Liver (tissue), 9 donors: ENCODE measurements around the gene TENM3. TPM values are rescaled to one million over a fixed set of nuclear protein-coding genes. Genes with fewer than 3 reads are reported as not detected.

ENCODE experiments used
- DNase-seq: peaks from one replicate; pipeline ENCODE4 v3.0.0-alpha.2; 2017; ENCODE audit warnings: low spot score
- H3K27ac ChIP-seq, 2 donors: one replicate each; pipeline ENCODE4 v1.7.0; 2013; ENCODE audit warnings: inconsistent platforms in 2 of 2, low read length in 2 of 2, control low read depth in 1 of 2, low read depth in 1 of 2, mild to moderate bottlenecking in 1 of 2
- H3K27me3 ChIP-seq, 4 donors: one replicate each; pipeline versions ENCODE4 v1.6.1 to v1.7.0; 2013; ENCODE audit warnings: low read length in 3 of 4, inconsistent platforms in 1 of 4, mild to moderate bottlenecking in 1 of 4, moderate library complexity in 1 of 4; ENCODE audit not compliant: control insufficient read depth in 4 of 4, insufficient read depth in 4 of 4
- H3K36me3 ChIP-seq, 4 donors: one replicate each; pipeline versions ENCODE4 v1.6.1 to v1.7.0; 2013; ENCODE audit warnings: low read length in 3 of 4, mild to moderate bottlenecking in 3 of 4, low read depth in 1 of 4, moderate library complexity in 1 of 4; ENCODE audit not compliant: control insufficient read depth in 4 of 4, insufficient read depth in 3 of 4
- H3K4me1 ChIP-seq, 4 donors: one replicate each; pipeline versions ENCODE4 v1.6.1 to v1.7.0; 2013; ENCODE audit warnings: low read length in 3 of 4, mild to moderate bottlenecking in 3 of 4, moderate library complexity in 1 of 4; ENCODE audit not compliant: control insufficient read depth in 4 of 4, insufficient read depth in 4 of 4
- H3K4me3 ChIP-seq, 3 donors: one replicate each; pipeline versions ENCODE4 v1.6.1 to v1.7.0; 2013; ENCODE audit warnings: low read length in 3 of 3, control low read depth in 1 of 3, low read depth in 1 of 3, mild to moderate bottlenecking in 1 of 3
- H3K9ac ChIP-seq, 2 donors: one replicate each; pipeline ENCODE4 v1.7.0; 2013; ENCODE audit warnings: low read length in 2 of 2, mild to moderate bottlenecking in 2 of 2, moderate library complexity in 2 of 2, control low read depth in 1 of 2, low read depth in 1 of 2
- H3K9me3 ChIP-seq, 4 donors: one replicate each; pipeline versions ENCODE4 v1.6.1 to v1.7.0; 2013; ENCODE audit warnings: low read length in 3 of 4; ENCODE audit not compliant: control insufficient read depth in 4 of 4
- EGR1 ChIP-seq, 2 donors: IDR thresholded peaks; 2 replicates each; pipeline ENCODE4 v1.6.1; 2016 to 2018; ENCODE audit warnings: antibody characterized with exemption in 2 of 2, low read depth in 2 of 2
- FOXA2 ChIP-seq: IDR thresholded peaks from 2 replicates; pipeline ENCODE4 v1.6.1; 2016; ENCODE audit warnings: antibody characterized with exemption
- GABPA ChIP-seq, 2 donors: IDR thresholded peaks in 1 of 2; conservative IDR thresholded peaks in 1 of 2; 2 replicates each; pipeline ENCODE4 v1.6.1; 2016; ENCODE audit warnings: antibody characterized with exemption in 2 of 2, mild to moderate bottlenecking in 1 of 2, moderate library complexity in 1 of 2
- HNF4G ChIP-seq: IDR thresholded peaks from 2 replicates; pipeline ENCODE4 v1.6.1; 2016; ENCODE audit warnings: antibody characterized with exemption
- JUND ChIP-seq, 2 donors: IDR thresholded peaks; 2 replicates each; pipeline ENCODE4 v1.6.1; 2016; ENCODE audit warnings: antibody characterized with exemption in 2 of 2
- NR2F2 ChIP-seq: IDR thresholded peaks from 2 replicates; pipeline ENCODE4 v1.6.1; 2016; ENCODE audit warnings: antibody characterized with exemption
- RAD21 ChIP-seq, 2 donors: IDR thresholded peaks; 2 replicates each; pipeline ENCODE4 v1.6.1; 2016; ENCODE audit warnings: antibody characterized with exemption in 2 of 2, mild to moderate bottlenecking in 2 of 2
- SP1 ChIP-seq: IDR thresholded peaks from 2 replicates; pipeline ENCODE4 v1.6.1; 2018; ENCODE audit warnings: antibody characterized with exemption, mild to moderate bottlenecking
- TAF1 ChIP-seq: conservative IDR thresholded peaks from 2 replicates; pipeline ENCODE4 v1.6.1; 2016; ENCODE audit warnings: antibody characterized with exemption, mild to moderate bottlenecking
- WGBS: extraction: QIAGEN DNeasy Blood & Tissue Kit; methylation state at CpG from one replicate; pipeline ENCODE4 v1.1.7; 2013; 5-methylcytosine and 5-hydroxymethylcytosine counted together
- polyA plus RNA-seq, 2 donors: library from polyadenylated mRNA; stranded (reverse) in 1 of 2; unstranded in 1 of 2; fragments of 200-250 nt in 1 of 2; fragments of >200 nt in 1 of 2; fragmentation: Nextera tagmentation in 1 of 2; extraction: Ambion mirVana in 1 of 2; gene quantifications; one replicate each; pipeline versions ENCODE4 v1.2.1 to v1.2.3, GENCODE V29; 2013 to 2015
- total RNA-seq, 2 donors: library from RNA; depleted of rRNA; stranded (reverse); fragments of >200 nt; gene quantifications; one replicate each; pipeline ENCODE4 v1.2.3, GENCODE V29; 2014
- TF ChIP-seq, protein P1 (sequence below): fragments of 150-350 bp; IDR thresholded peaks from 2 replicates; pipeline ENCODE4 v1.5.1; 2017; ENCODE audit warnings: improper control_type of control experiment, low read depth, low read length; ENCODE audit not compliant: missing input control
- TF ChIP-seq, protein P2 (sequence below): IDR thresholded peaks from 2 replicates; pipeline ENCODE4 v1.6.1; 2016; ENCODE audit warnings: antibody characterized with exemption
- TF ChIP-seq, protein P3 (sequence below): IDR thresholded peaks from 2 replicates; pipeline ENCODE4 v1.6.1; 2016; ENCODE audit warnings: antibody characterized with exemption
- TF ChIP-seq, protein P4 (sequence below): IDR thresholded peaks from 2 replicates; pipeline ENCODE4 v1.6.1; 2016; ENCODE audit warnings: antibody characterized with exemption, mild to moderate bottlenecking
- donor health status: healthy.
- donor health status: healthy.
- donor health status: healthy.
- donor health status: healthy.
- donor health status: healthy.

TENM3 gene
- total and polyA plus RNA-seq, 4 donors = 0.32 to 16.8 (median 0.70) TPM

DNA sequence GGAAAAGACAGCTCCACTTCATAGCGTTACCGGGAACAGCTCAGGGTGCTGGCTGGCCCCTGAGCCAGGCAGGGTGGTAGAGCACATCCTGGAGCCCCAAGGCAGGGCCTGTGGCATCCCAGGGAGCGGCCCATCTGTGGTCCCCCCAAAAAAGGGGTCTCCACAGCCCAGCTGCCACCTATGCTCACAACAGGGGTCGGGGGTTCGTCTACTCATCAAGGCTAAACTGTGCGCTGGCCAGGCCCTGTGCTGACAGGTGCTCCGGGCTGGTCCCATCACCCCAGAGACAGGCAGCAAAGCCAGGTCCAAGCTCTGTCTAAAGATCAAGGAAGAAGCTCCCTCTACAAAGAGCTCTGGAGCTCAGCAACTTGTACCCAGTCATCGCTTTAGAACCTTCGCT lies 596.1 kb downstream of the TENM3 start:
- TF ChIP-seq HNF4G (no peak), FOXA2 (no peak), RAD21 (IDR thresholded peaks at IDR 0.05) (no peak), TAF1 (no peak), EGR1 (IDR thresholded peaks at IDR 0.05; ENCODE audit: low read depth in 2 of 2) (no peak), GABPA (IDR thresholded peaks at IDR 0.05 in 1 of 2, conservative IDR thresholded peaks at IDR 0.05 in 1 of 2) (no peak), NR2F2 (no peak)
- TF ChIP-seq, protein P1, sequence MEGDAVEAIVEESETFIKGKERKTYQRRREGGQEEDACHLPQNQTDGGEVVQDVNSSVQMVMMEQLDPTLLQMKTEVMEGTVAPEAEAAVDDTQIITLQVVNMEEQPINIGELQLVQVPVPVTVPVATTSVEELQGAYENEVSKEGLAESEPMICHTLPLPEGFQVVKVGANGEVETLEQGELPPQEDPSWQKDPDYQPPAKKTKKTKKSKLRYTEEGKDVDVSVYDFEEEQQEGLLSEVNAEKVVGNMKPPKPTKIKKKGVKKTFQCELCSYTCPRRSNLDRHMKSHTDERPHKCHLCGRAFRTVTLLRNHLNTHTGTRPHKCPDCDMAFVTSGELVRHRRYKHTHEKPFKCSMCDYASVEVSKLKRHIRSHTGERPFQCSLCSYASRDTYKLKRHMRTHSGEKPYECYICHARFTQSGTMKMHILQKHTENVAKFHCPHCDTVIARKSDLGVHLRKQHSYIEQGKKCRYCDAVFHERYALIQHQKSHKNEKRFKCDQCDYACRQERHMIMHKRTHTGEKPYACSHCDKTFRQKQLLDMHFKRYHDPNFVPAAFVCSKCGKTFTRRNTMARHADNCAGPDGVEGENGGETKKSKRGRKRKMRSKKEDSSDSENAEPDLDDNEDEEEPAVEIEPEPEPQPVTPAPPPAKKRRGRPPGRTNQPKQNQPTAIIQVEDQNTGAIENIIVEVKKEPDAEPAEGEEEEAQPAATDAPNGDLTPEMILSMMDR = no peak
- TF ChIP-seq, protein P2, sequence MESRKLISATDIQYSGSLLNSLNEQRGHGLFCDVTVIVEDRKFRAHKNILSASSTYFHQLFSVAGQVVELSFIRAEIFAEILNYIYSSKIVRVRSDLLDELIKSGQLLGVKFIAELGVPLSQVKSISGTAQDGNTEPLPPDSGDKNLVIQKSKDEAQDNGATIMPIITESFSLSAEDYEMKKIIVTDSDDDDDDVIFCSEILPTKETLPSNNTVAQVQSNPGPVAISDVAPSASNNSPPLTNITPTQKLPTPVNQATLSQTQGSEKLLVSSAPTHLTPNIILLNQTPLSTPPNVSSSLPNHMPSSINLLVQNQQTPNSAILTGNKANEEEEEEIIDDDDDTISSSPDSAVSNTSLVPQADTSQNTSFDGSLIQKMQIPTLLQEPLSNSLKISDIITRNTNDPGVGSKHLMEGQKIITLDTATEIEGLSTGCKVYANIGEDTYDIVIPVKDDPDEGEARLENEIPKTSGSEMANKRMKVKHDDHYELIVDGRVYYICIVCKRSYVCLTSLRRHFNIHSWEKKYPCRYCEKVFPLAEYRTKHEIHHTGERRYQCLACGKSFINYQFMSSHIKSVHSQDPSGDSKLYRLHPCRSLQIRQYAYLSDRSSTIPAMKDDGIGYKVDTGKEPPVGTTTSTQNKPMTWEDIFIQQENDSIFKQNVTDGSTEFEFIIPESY = no peak
- TF ChIP-seq, protein P3, sequence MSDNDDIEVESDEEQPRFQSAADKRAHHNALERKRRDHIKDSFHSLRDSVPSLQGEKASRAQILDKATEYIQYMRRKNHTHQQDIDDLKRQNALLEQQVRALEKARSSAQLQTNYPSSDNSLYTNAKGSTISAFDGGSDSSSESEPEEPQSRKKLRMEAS = no peak
- TF ChIP-seq, protein P4, sequence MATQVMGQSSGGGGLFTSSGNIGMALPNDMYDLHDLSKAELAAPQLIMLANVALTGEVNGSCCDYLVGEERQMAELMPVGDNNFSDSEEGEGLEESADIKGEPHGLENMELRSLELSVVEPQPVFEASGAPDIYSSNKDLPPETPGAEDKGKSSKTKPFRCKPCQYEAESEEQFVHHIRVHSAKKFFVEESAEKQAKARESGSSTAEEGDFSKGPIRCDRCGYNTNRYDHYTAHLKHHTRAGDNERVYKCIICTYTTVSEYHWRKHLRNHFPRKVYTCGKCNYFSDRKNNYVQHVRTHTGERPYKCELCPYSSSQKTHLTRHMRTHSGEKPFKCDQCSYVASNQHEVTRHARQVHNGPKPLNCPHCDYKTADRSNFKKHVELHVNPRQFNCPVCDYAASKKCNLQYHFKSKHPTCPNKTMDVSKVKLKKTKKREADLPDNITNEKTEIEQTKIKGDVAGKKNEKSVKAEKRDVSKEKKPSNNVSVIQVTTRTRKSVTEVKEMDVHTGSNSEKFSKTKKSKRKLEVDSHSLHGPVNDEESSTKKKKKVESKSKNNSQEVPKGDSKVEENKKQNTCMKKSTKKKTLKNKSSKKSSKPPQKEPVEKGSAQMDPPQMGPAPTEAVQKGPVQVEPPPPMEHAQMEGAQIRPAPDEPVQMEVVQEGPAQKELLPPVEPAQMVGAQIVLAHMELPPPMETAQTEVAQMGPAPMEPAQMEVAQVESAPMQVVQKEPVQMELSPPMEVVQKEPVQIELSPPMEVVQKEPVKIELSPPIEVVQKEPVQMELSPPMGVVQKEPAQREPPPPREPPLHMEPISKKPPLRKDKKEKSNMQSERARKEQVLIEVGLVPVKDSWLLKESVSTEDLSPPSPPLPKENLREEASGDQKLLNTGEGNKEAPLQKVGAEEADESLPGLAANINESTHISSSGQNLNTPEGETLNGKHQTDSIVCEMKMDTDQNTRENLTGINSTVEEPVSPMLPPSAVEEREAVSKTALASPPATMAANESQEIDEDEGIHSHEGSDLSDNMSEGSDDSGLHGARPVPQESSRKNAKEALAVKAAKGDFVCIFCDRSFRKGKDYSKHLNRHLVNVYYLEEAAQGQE = no peak
- H3K4me1 ChIP-seq = no peaks in the 10 kb centered on the region
- no peaks in the 10 kb centered on the region for H3K27me3 ChIP-seq
- WGBS = 95% methylated on average over 9 of the region's 9 CpGs
- H3K27ac ChIP-seq = no peak overlapping the region
- no peaks in the 10 kb centered on the region for H3K36me3 ChIP-seq
- H3K9ac ChIP-seq = no peak overlapping the region
- no peak overlapping the region for H3K4me3 ChIP-seq
- no peaks in the 10 kb centered on the region for H3K9me3 ChIP-seq
- DNase-seq = no peak

DNA sequence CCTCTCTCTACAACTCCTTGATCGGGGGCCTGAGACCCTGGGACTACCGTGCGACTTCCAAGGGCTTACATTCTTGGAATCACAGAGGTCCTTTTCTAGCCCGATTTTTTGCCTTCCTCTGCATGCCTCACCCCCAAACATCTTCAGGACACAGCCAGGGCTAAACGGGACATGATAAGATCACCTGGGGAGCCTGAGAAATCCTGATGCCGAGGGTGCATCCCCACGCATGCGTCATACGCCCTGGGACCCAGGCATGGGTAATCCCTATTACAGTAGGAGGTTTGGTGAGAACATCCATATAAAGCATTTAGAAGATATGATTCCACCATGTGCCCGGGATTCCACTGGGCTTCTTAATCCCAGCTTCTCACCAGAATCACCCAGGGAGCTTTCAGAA lies 596.9 kb downstream of the TENM3 start:
- no peak overlapping the region for H3K4me3 ChIP-seq
- 91% methylated on average over 10 of the region's 10 CpGs for WGBS
- H3K36me3 ChIP-seq = no peaks in the 10 kb centered on the region
- no peaks in the 10 kb centered on the region for H3K4me1 ChIP-seq
- no peak overlapping the region for H3K9ac ChIP-seq
- no peak for TF ChIP-seq JUND (IDR thresholded peaks at IDR 0.05)
- TF ChIP-seq HNF4G = no peak
- TF ChIP-seq SP1 = no peak
- TF ChIP-seq, protein P2 = no peak
- TF ChIP-seq, protein P1 = no peak
- no peak for TF ChIP-seq NR2F2
- TF ChIP-seq, protein P4 = no peak
- TF ChIP-seq EGR1 (IDR thresholded peaks at IDR 0.05; ENCODE audit: low read depth in 2 of 2) = no peak
- no peak for TF ChIP-seq GABPA (IDR thresholded peaks at IDR 0.05 in 1 of 2, conservative IDR thresholded peaks at IDR 0.05 in 1 of 2)
- H3K27me3 ChIP-seq = no peaks in the 10 kb centered on the region
- no peak overlapping the region for H3K27ac ChIP-seq
- no peak for DNase-seq
- no peaks in the 10 kb centered on the region for H3K9me3 ChIP-seq
